GM19239 (cell line): Measurements from ENCODE around the gene UBE2K.
"Not testable (repeated sequence)": the region's sequence is repeated elsewhere in the genome, so short reads cannot be mapped to it uniquely, and the experiment has no call there.

Experiments used
- DNase-seq: peaks from one replicate; pipeline ENCODE4 v3.0.0; 2011; ENCODE audit warnings: low spot score; ENCODE audit not compliant: insufficient read length
- FAIRE-seq: peaks from 2 replicates; lab custom pipeline; 2011; peaks lifted over from hg19 to GRCh38; lab: Jason Lieb, UNC

UBE2K gene

GRCh38 chr4:39781988-39782387, 84.1 kb downstream of the UBE2K start:
- FAIRE-seq: not testable (repeated sequence)

GRCh38 chr4:39785083-39785482, 87.1 kb downstream of the UBE2K start:
- FAIRE-seq (no peak), DNase-seq (no peak)

More at GRCh38 chr4:39781988-39782387, 84.1 kb downstream of the UBE2K start:
- not testable (repeated sequence) for DNase-seq

GRCh38 chr4:39786838-39787237, 88.9 kb downstream of the UBE2K start:
- no peak for FAIRE-seq

GRCh38 chr4:39792128-39792527, 94.2 kb downstream of the UBE2K start:
- no peak for DNase-seq
- FAIRE-seq: no peak

More at GRCh38 chr4:39786838-39787237, 88.9 kb downstream of the UBE2K start:
- DNase-seq: no peak

GRCh38 chr4:39792529-39792928, 94.6 kb downstream of the UBE2K start:
- no peak for DNase-seq
- no peak for FAIRE-seq

- not testable (repeated sequence) for DNase-seq, FAIRE-seq
Observed at GRCh38 chr4:39792976-39793375, 95.0 kb downstream of the UBE2K start.

GRCh38 chr4:39802005-39802404, 104.1 kb downstream of the UBE2K start:
- DNase-seq (no peak), FAIRE-seq (no peak)

- FAIRE-seq (no peak), DNase-seq (no peak)
Observed at GRCh38 chr4:39808231-39808749, 110.4 kb downstream of the UBE2K start.

GRCh38 chr4:39812500-39812899, 114.6 kb downstream of the UBE2K start:
- FAIRE-seq (no peak), DNase-seq (no peak)

GRCh38 chr4:39813033-39813432, 115.1 kb downstream of the UBE2K start:
- not testable (repeated sequence) for FAIRE-seq

GRCh38 chr4:39813761-39814160, 115.8 kb downstream of the UBE2K start:
- FAIRE-seq, DNase-seq: not testable (repeated sequence)

More at GRCh38 chr4:39813033-39813432, 115.1 kb downstream of the UBE2K start:
- not testable (repeated sequence) for DNase-seq

GRCh38 chr4:39814403-39815185, 116.7 kb downstream of the UBE2K start:
- FAIRE-seq (no peak), DNase-seq (no peak)

GRCh38 chr4:39818646-39819045, 120.7 kb downstream of the UBE2K start:
- DNase-seq (no peak), FAIRE-seq (no peak)

GRCh38 chr4:39820186-39820585, 122.2 kb downstream of the UBE2K start:
- DNase-seq (no peak), FAIRE-seq (no peak)

- FAIRE-seq (no peak), DNase-seq (no peak)
Observed at GRCh38 chr4:39821951-39822350, 124.0 kb downstream of the UBE2K start.

GRCh38 chr4:39822662-39823061, 124.7 kb downstream of the UBE2K start:
- FAIRE-seq: no peak

GRCh38 chr4:39823191-39823590, 125.3 kb downstream of the UBE2K start:
- DNase-seq: no peak
- no peak for FAIRE-seq

More at GRCh38 chr4:39822662-39823061, 124.7 kb downstream of the UBE2K start:
- no peak for DNase-seq

GRCh38 chr4:39825090-39825489, 127.2 kb downstream of the UBE2K start:
- DNase-seq (no peak), FAIRE-seq (peak; percentile 26)

GRCh38 chr4:39825741-39826231, 127.8 kb downstream of the UBE2K start:
- DNase-seq (no peak), FAIRE-seq (no peak)
